ENCODE measurements around the gene MFAP4. TPM values are rescaled to one million over a fixed set of nuclear protein-coding genes. Genes with fewer than 3 reads are reported as not detected.
A peak's percentile ranks its signal among the peaks of the same experiment; 100 is the strongest.

MFAP4 gene
- total and polyA plus RNA-seq, 3 donors from 2014 or later, result 24.0 to 108 (median 55.7) TPM

DNA sequence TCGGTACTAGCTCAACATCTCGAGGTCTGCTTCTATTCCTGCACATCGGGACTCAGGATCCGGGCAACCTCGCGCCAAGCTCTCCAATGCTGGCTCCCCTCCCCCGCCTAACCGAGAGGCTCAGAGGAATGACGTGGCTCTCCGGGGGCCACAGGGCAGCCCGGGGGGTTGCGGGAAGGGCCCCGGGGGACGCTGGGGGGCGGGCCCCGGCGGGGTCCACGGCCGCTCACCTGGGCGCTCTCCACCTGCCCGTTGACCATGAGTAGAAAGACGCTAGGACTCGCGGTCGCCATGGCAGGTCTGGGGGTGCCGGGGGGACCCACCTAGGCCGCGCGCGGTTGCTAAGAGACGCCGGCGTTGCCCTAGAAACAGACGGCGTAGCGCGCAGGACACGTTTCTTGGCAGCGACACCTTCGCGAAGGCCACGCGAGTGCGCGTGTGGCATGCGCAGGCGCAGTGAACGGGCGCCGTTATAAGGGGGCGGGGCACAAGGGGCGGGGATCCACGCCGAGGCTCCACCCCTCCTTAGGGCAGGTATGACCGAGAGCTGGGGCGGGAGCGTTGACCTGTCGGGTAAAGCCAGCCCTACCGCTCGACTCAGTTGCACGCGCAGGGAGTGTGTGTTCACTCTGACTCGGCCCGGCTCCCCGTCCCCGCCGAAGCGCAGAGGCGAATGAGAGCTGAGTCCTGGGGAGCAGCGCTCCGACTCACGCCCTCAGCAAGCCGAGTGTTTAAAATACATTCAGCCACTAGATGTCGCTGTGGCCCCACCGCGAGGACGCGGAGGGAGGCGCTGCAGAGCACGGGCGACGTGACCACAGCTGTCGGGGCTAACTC lies 24.5 kb downstream of the MFAP4 start, which contains the start of gene B9D1:
TSS of gene B9D1 (minus strand) at position 447 of the 837 bp plus-strand sequence. CDS start at position 293, 154 bp downstream.
- no peaks in the 10 kb centered on the region for H3K27me3 ChIP-seq
- H3K27ac ChIP-seq, result peak within 1 kb of the TSS; percentile 63 to 85
- WGBS, 2 donors, result 0 to 1% methylated on average over 8 to 41 of the region's 83 CpGs
- intact Hi-C loops (cut with DNase I; ENCODE audit: low total_unique reads), result loop anchor here (5.0 to 10.0 kb wide), 2 partner anchors 85 to 402 kb away; no protein-coding TSS in a partner anchor
- H3K9me3 ChIP-seq, result no peaks in the 10 kb centered on the region
- H3K4me1 ChIP-seq, result peaks cover 12% of the 10 kb centered on the region
- H3K4me3 ChIP-seq, result peak within 1 kb of the TSS; percentile 79
- H3K36me3 ChIP-seq (ENCODE audit: low read depth, missing control alignments), result no peaks in the 10 kb centered on the region
- peak; percentile 95 for DNase-seq
- TF ChIP-seq, protein P1, sequence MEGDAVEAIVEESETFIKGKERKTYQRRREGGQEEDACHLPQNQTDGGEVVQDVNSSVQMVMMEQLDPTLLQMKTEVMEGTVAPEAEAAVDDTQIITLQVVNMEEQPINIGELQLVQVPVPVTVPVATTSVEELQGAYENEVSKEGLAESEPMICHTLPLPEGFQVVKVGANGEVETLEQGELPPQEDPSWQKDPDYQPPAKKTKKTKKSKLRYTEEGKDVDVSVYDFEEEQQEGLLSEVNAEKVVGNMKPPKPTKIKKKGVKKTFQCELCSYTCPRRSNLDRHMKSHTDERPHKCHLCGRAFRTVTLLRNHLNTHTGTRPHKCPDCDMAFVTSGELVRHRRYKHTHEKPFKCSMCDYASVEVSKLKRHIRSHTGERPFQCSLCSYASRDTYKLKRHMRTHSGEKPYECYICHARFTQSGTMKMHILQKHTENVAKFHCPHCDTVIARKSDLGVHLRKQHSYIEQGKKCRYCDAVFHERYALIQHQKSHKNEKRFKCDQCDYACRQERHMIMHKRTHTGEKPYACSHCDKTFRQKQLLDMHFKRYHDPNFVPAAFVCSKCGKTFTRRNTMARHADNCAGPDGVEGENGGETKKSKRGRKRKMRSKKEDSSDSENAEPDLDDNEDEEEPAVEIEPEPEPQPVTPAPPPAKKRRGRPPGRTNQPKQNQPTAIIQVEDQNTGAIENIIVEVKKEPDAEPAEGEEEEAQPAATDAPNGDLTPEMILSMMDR (IDR thresholded peaks at IDR 0.05), result peak; percentile 95 to 99 (median 99)
- TF ChIP-seq POLR2A (IDR thresholded peaks at IDR 0.05), result no peak

DNA sequence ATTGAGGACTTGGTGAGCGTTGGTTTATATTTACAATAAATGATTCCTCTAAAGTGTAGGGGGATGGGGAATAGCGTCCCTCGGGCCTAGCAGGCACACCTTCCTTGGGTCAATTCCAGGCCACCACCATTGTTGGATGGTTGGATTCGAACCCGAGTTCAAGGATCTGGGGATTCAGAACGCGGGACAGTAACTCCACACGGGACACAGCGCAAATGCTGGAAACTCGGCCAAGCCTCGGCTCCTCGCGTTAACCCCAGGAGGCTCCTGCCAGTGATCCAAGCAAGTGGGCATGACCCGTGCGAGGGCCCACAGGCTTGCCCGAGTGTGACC lies 25.1 kb downstream of the MFAP4 start:
- no peaks in the 10 kb centered on the region for H3K27me3 ChIP-seq
- TF ChIP-seq, protein P1 (IDR thresholded peaks at IDR 0.05), result no peak
- TF ChIP-seq POLR2A (IDR thresholded peaks at IDR 0.05), result no peak
- no peak for DNase-seq
- intact Hi-C loops (cut with DNase I; ENCODE audit: low total_unique reads), result loop anchor here (5.0 to 10.0 kb wide), 2 partner anchors 85 to 403 kb away; no protein-coding TSS in a partner anchor
- 14 to 27% methylated on average over 3 to 16 of the region's 16 CpGs for WGBS, 2 donors
- peaks cover 12% of the 10 kb centered on the region for H3K4me1 ChIP-seq
- no peaks in the 10 kb centered on the region for H3K36me3 ChIP-seq (ENCODE audit: low read depth, missing control alignments)
- H3K4me3 ChIP-seq, result peak overlapping the region; percentile 79
- H3K27ac ChIP-seq, result peak overlapping the region; percentile 63 to 85
- H3K9me3 ChIP-seq, result no peaks in the 10 kb centered on the region

DNA sequence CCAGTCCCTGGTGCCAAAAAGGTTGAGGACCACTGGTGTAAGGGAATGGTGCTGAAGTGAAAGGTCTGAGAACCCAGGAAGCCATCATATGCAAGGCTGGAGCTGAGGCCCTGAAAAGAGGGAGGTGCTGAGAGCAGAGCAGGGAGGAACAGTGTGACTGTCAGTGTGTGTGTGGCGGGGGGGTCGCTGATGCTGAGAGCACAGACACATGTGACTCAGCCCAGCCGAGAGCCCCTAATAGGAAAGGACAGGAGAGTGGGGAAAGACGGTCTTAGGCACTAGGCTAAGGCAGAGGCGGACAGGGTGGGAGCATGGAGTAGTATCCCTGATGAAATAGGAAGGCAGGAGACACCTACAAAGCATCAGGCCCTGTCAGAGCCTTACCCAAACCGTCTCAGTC lies 25.7 kb downstream of the MFAP4 start:
- H3K9me3 ChIP-seq, result no peaks in the 10 kb centered on the region
- intact Hi-C loops (cut with DNase I; ENCODE audit: low total_unique reads), result loop anchor here (5.0 to 10.0 kb wide), 2 partner anchors 86 to 403 kb away; no protein-coding TSS in a partner anchor
- H3K36me3 ChIP-seq (ENCODE audit: low read depth, missing control alignments), result no peaks in the 10 kb centered on the region
- WGBS, 2 donors, result 63 to 66% methylated on average over 6 of the region's 6 CpGs
- H3K27ac ChIP-seq, result no peak overlapping the region
- no peaks in the 10 kb centered on the region for H3K27me3 ChIP-seq
- TF ChIP-seq POLR2A (IDR thresholded peaks at IDR 0.05), result no peak
- H3K4me3 ChIP-seq, result no peak overlapping the region
- no peak for DNase-seq
- peaks cover 12% of the 10 kb centered on the region for H3K4me1 ChIP-seq

DNA sequence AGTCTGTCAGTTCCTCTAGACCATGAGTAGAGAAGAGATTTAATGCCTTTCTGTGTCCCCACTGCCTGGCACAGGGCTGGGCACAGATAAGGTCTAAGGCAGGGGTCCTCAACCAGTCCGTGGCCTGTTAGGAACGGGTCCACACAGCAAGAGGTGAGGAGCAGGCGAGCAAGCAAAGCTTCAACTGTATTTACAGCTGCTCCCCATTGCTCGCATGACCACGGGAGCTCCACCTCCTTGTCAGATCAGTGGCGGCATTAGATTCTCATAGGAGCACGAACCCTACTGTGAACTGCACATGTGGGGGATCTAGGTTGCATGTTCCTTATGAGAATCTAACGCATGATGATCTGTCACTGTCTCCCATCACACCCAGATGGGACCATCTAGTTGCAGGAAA lies 26.2 kb downstream of the MFAP4 start:
- H3K4me3 ChIP-seq, result no peak overlapping the region
- intact Hi-C loops (cut with DNase I; ENCODE audit: low total_unique reads), result loop anchor here (5.0 to 10.0 kb wide), 2 partner anchors 87 to 404 kb away; no protein-coding TSS in a partner anchor

DNA sequence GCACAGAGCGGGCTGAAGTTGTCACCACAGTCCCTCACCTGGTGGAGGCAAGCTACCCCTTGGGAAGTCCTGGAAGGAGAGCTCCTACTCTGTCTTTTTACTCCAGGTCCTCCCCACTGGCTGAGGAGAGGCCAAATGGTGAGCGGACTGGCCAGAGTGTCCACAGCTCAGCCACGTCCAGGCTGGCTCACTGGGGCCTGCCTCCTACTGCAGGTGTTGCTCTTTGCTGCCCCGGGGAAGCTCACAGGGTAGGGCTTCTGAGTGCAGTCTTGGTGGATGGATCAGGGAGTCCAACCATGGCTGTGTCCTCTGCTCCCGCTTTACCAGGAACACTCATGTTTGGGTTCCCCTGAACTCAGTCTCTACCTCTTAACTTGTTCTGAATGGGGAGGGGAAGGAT lies 27.1 kb downstream of the MFAP4 start:
- H3K27ac ChIP-seq, result no peak overlapping the region
- intact Hi-C loops (cut with DNase I; ENCODE audit: low total_unique reads), result loop anchor here (5.0 to 10.0 kb wide), 2 partner anchors 87 to 405 kb away; no protein-coding TSS in a partner anchor
- peaks cover 8% of the 10 kb centered on the region for H3K4me1 ChIP-seq
- 94% methylated on average over 5 of the region's 5 CpGs for WGBS, 2 donors
- H3K9me3 ChIP-seq, result no peaks in the 10 kb centered on the region
- no peak for TF ChIP-seq POLR2A (IDR thresholded peaks at IDR 0.05)
- TF ChIP-seq, protein P1 (IDR thresholded peaks at IDR 0.05), result no peak
- H3K36me3 ChIP-seq (ENCODE audit: low read depth, missing control alignments), result no peaks in the 10 kb centered on the region
- no peak overlapping the region for H3K4me3 ChIP-seq
- no peaks in the 10 kb centered on the region for H3K27me3 ChIP-seq
- DNase-seq, result no peak

More for the DNA sequence above, 26.2 kb downstream of the MFAP4 start:
- Histone ChIP-seq H3K36me3 (ENCODE audit: low read depth, missing control alignments) (no peaks in the 10 kb centered on the region), H3K9me3 (no peaks in the 10 kb centered on the region), H3K27me3 (no peaks in the 10 kb centered on the region), H3K4me1 (peaks cover 12% of the 10 kb centered on the region), H3K27ac (no peak overlapping the region)
- no peak for TF ChIP-seq POLR2A (IDR thresholded peaks at IDR 0.05)
- TF ChIP-seq, protein P1 (IDR thresholded peaks at IDR 0.05), result no peak
- DNase-seq, result no peak
- whole genome bisulfite sequencing, 2 donors, result 94 to 96% methylated on average over 6 to 8 of the region's 8 CpGs
